Endothelial cell of umbilical vein (primary cell): ENCODE data around the gene LTBP1. TPM values are rescaled to one million over a fixed set of nuclear protein-coding genes. Genes with fewer than 3 reads are reported as not detected.

Experiments
- BruUV-seq: library from RNA; stranded (reverse); fragments of 400-500 nt; replicated peaks from 2 replicates; lab custom pipeline; 2021; lab: Mats Ljungman, UMichigan
- CTCF ChIA-PET: fragments of 300-600, 350-600 bp; sonication (Branson Sonifier 250); formaldehyde crosslinking; loops from one replicate; lab custom pipeline; 2021; ENCODE audit warnings: antibody characterized with exemption, inconsistent platforms; lab: Charles Lee
- POLR2A ChIA-PET: fragments of 300-600, 350-600 bp; sonication (Branson Sonifier 250); formaldehyde crosslinking; loops from one replicate; lab custom pipeline; 2021; ENCODE audit warnings: antibody characterized with exemption, inconsistent platforms; lab: Charles Lee
- DNase-seq: peaks from one replicate; pipeline ENCODE4 v3.0.0-alpha.2; 2011; ENCODE audit warnings: low read depth, low spot score
- FAIRE-seq: peaks from 2 replicates; lab custom pipeline; 2011; peaks lifted over from hg19 to GRCh38; lab: Jason Lieb, UNC
- H2AFZ ChIP-seq: 2 replicates; pipeline ENCODE4 v1.6.0; 2012; ENCODE audit warnings: low read depth, low read length, control low read depth, inconsistent platforms
- H3K27ac ChIP-seq: 2 replicates; pipeline ENCODE4 v1.5.1; 2011; ENCODE audit warnings: low read depth, mild to moderate bottlenecking, control low read depth, low read length, moderate library complexity; ENCODE audit not compliant: insufficient read depth
- H3K27me3 ChIP-seq, 2 experiments: 2 replicates each; pipeline versions ENCODE4 v1.6.0 to v1.6.1; 2011; ENCODE audit warnings: low read length in 2 of 2, mixed read lengths in 1 of 2; ENCODE audit not compliant: control insufficient read depth in 2 of 2, insufficient read depth in 2 of 2
- H3K36me3 ChIP-seq, 2 experiments: 2 replicates in 1 of 2; 3 replicates in 1 of 2; pipeline ENCODE4 v1.5.1; 2011; ENCODE audit warnings: low read length in 2 of 2, mild to moderate bottlenecking in 1 of 2, moderate library complexity in 1 of 2; ENCODE audit not compliant: control insufficient read depth in 2 of 2, insufficient read depth in 2 of 2; ENCODE audit errors: extremely low read depth in 1 of 2
- H3K4me1 ChIP-seq: 3 replicates; pipeline ENCODE4 v1.5.1; 2011; ENCODE audit warnings: mild to moderate bottlenecking, low read length; ENCODE audit not compliant: control insufficient read depth, insufficient read depth; ENCODE audit errors: extremely low read depth
- H3K4me2 ChIP-seq: 2 replicates; pipeline ENCODE4 v1.6.1; 2011; ENCODE audit warnings: low read length, control low read depth, mixed read lengths; ENCODE audit not compliant: insufficient read depth
- H3K4me3 ChIP-seq, 3 experiments: fragments of 200-600 bp in 1 of 3; sonication (generic), shearing (Covaris generic) in 1 of 3; replicated peaks in 1 of 3; 2 replicates each; pipeline ENCODE4 v1.5.1; 2011 to 2016; ENCODE audit warnings: control low read depth in 3 of 3, low read length in 3 of 3, mild to moderate bottlenecking in 2 of 3, inconsistent platforms in 1 of 3, low read depth in 1 of 3, moderate library complexity in 1 of 3; ENCODE audit not compliant: insufficient read depth in 1 of 3
- H3K79me2 ChIP-seq: 2 replicates; pipeline ENCODE4 v1.6.0; 2012; ENCODE audit warnings: low read length, inconsistent platforms; ENCODE audit not compliant: control insufficient read depth, insufficient read depth
- H3K9ac ChIP-seq: replicated peaks from 2 replicates; pipeline ENCODE3; 2011; ENCODE audit warnings: low read length, control low read depth; ENCODE audit not compliant: insufficient read depth; ENCODE audit errors: extremely low read depth
- H3K9me1 ChIP-seq: replicated peaks from 3 replicates; pipeline ENCODE4 v1.6.0; 2011; ENCODE audit warnings: mild to moderate bottlenecking, low read length; ENCODE audit not compliant: control insufficient read depth, insufficient read depth; ENCODE audit errors: extremely low read depth
- H3K9me3 ChIP-seq: replicated peaks from 2 replicates; pipeline ENCODE4 v1.5.1; 2012; ENCODE audit warnings: low read length, inconsistent platforms; ENCODE audit not compliant: control insufficient read depth, insufficient read depth
- H4K20me1 ChIP-seq: replicated peaks from 2 replicates; pipeline ENCODE3; 2011; ENCODE audit warnings: mild to moderate bottlenecking, low read length; ENCODE audit not compliant: control insufficient read depth, insufficient read depth; ENCODE audit errors: extremely low read depth
- CTCF ChIP-seq, 2 donors: IDR thresholded peaks; 1 replicate in 1 of 2; 2 replicates in 1 of 2; pipeline ENCODE4 v1.5.1; 2011; ENCODE audit warnings: low read length in 2 of 2, mild to moderate bottlenecking in 2 of 2, moderate library complexity in 2 of 2, control low read depth in 1 of 2, inconsistent platforms in 1 of 2, low read depth in 1 of 2; ENCODE audit not compliant: insufficient read depth in 1 of 2; ENCODE audit errors: extremely low read depth in 1 of 2
- EZH2 ChIP-seq: IDR thresholded peaks from 2 replicates; pipeline ENCODE4 v1.6.1; 2012; ENCODE audit warnings: borderline replicate concordance, low read depth, mild to moderate bottlenecking, moderate library complexity, low read length, inconsistent platforms; ENCODE audit not compliant: severe bottlenecking
- FOS ChIP-seq: IDR thresholded peaks from 2 replicates; pipeline ENCODE4 v1.6.1; 2011; ENCODE audit warnings: mild to moderate bottlenecking, low read length, moderate library complexity, borderline replicate concordance; ENCODE audit not compliant: insufficient read depth
- GATA2 ChIP-seq: IDR thresholded peaks from 2 replicates; pipeline ENCODE4 v1.7.0; 2011; ENCODE audit warnings: low read depth, mild to moderate bottlenecking, moderate library complexity, mixed read lengths, low read length; ENCODE audit not compliant: insufficient read length, insufficient read depth
- JUN ChIP-seq: IDR thresholded peaks from 2 replicates; pipeline ENCODE4 v1.6.1; 2011; ENCODE audit warnings: borderline replicate concordance, low read depth; ENCODE audit not compliant: insufficient read length, insufficient read depth
- MAX ChIP-seq: IDR thresholded peaks from 2 replicates; pipeline ENCODE4 v1.6.1; 2011; ENCODE audit not compliant: insufficient read depth, insufficient read length
- MYC ChIP-seq: IDR thresholded peaks from one replicate; pipeline ENCODE4 v1.6.1; 2011; ENCODE audit warnings: mild to moderate bottlenecking, low read depth, low read length
- POLR2A ChIP-seq: IDR thresholded peaks from 2 replicates; pipeline ENCODE4 v1.6.1; 2012; ENCODE audit warnings: low read depth, mild to moderate bottlenecking, control low read depth, low read length
- POLR2AphosphoS5 ChIP-seq: IDR thresholded peaks from 2 replicates; pipeline ENCODE4 v1.6.1; 2012; ENCODE audit warnings: low read depth, mild to moderate bottlenecking, control low read depth, low read length, moderate library complexity; ENCODE audit not compliant: insufficient read depth
- dilution Hi-C: fragments of 300-500 bp; cut with MboI; formaldehyde crosslinking; loops from one replicate; pipeline ENCODE4 v1.15.0; 2019; ENCODE audit warnings: low sequenced_read_pairs; ENCODE audit not compliant: extremely low pct_ligation_motif_present
- intact Hi-C: fragments of 100-400 bp; cut with micrococcal nuclease; formaldehyde crosslinking; loops from one replicate; pipeline ENCODE4 v1.10.0; 2022
- polyA plus RNA-seq, 4 experiments: library from polyadenylated mRNA; depleted of rRNA in 3 of 4; stranded (reverse) in 3 of 4; unstranded in 1 of 4; fragments of >200 nt; gene quantifications; 2 replicates each; pipeline versions ENCODE4 v1.2.1 to v1.2.3, GENCODE V29; 2011 to 2012; ENCODE audit warnings: missing spikeins in 1 of 4
- total RNA-seq: library from RNA; stranded (reverse); gene quantifications from 2 replicates; pipeline ENCODE4 v1.2.3, GENCODE V29; 2021

Gene LTBP1
- total and polyA plus RNA-seq, 2 donors (not counting 3 experiments of a cell fraction or from before 2014, with no cell fraction given): 57.4 to 68.2 TPM

- FAIRE-seq (no peak), DNase-seq (no peak)
- dilution Hi-C loops (no loop called here), intact Hi-C loops (loop anchor here (5.0 kb wide), 1 partner anchor 423 kb away; no protein-coding TSS in a partner anchor)
- ChIA-PET CTCF (interaction anchor here (0.7 to 6.7 kb wide), 7 partner anchors 31 to 359 kb away, joined by 3 to 154 read pairs (median 4); partner anchors contain the start of gene RASGRP3), POLR2A (no interaction called here)
- H3K9me1 ChIP-seq: no peaks in the 10 kb centered on the region
- TF ChIP-seq JUN (no peak), GATA2 (no peak), FOS (no peak), EZH2 (no peak), POLR2AphosphoS5 (no peak), POLR2A (no peak), MAX (no peak), CTCF (IDR thresholded peaks at IDR 0.05; ENCODE audit: extremely low read depth in 1 of 2, insufficient read depth in 1 of 2, low read depth in 1 of 2, low read length in 2 of 2) (no peak), MYC (no peak)
- H3K4me3 ChIP-seq: no peak overlapping the region
- no peak overlapping the region for H3K4me2 ChIP-seq
- H3K9me3 ChIP-seq: no peaks in the 10 kb centered on the region
- H2AFZ ChIP-seq: no peak overlapping the region
- no peak overlapping the region for H3K27ac ChIP-seq
- no peaks in the 10 kb centered on the region for H4K20me1 ChIP-seq
- peaks cover 9% of the 10 kb centered on the region for H3K4me1 ChIP-seq
- BruUV-seq: no TSS peak
- H3K9ac ChIP-seq: no peak overlapping the region
- H3K79me2 ChIP-seq: no peaks in the 10 kb centered on the region
- no peaks in the 10 kb centered on the region for H3K27me3 ChIP-seq
- no peaks in the 10 kb centered on the region for H3K36me3 ChIP-seq
Observed at GRCh38 chr2:33444967-33445366, 498.2 kb downstream of the LTBP1 start.
